Measurements from ENCODE around the gene SHANK2.

The SHANK2 gene

GRCh38 chr11:71222318-71223080 lies 29.9 kb downstream of the SHANK2 start:
- DNase-seq (ENCODE audit: low read depth, low spot score) = no peak

GRCh38 chr11:71221821-71222220 lies 30.6 kb downstream of the SHANK2 start:
- no peak for DNase-seq (ENCODE audit: low read depth, low spot score)

- DNase-seq (ENCODE audit: low read depth, low spot score) = no peak
Measured at GRCh38 chr11:71221201-71221600, 31.2 kb downstream of the SHANK2 start.

GRCh38 chr11:71218789-71219499 lies 33.4 kb downstream of the SHANK2 start:
- DNase-seq (ENCODE audit: low read depth, low spot score) = no peak

GRCh38 chr11:71215425-71215965 lies 36.9 kb downstream of the SHANK2 start:
- DNase-seq (ENCODE audit: low read depth, low spot score) = no peak

GRCh38 chr11:71214553-71215424 lies 37.6 kb downstream of the SHANK2 start:
- DNase-seq (ENCODE audit: low read depth, low spot score) = no peak

- DNase-seq (ENCODE audit: low read depth, low spot score) = no peak
Measured at GRCh38 chr11:71213696-71214552, 38.5 kb downstream of the SHANK2 start.

- no peak for DNase-seq (ENCODE audit: low read depth, low spot score)
Measured at GRCh38 chr11:71212871-71213559, 39.4 kb downstream of the SHANK2 start.

- DNase-seq (ENCODE audit: low read depth, low spot score) = no peak
Measured at GRCh38 chr11:71211631-71212030, 40.7 kb downstream of the SHANK2 start.

GRCh38 chr11:71210861-71211260 lies 41.5 kb downstream of the SHANK2 start:
- no peak for DNase-seq (ENCODE audit: low read depth, low spot score)

GRCh38 chr11:71209656-71210055 lies 42.7 kb downstream of the SHANK2 start:
- no peak for DNase-seq (ENCODE audit: low read depth, low spot score)

- DNase-seq (ENCODE audit: low read depth, low spot score) = no peak
Measured at GRCh38 chr11:71209181-71209580, 43.2 kb downstream of the SHANK2 start.

- DNase-seq (ENCODE audit: low read depth, low spot score) = no peak
Measured at GRCh38 chr11:71208011-71208774, 44.2 kb downstream of the SHANK2 start.

- DNase-seq (ENCODE audit: low read depth, low spot score) = no peak
Measured at GRCh38 chr11:71207563-71207962, 44.8 kb downstream of the SHANK2 start.

- no peak for DNase-seq (ENCODE audit: low read depth, low spot score)
Measured at GRCh38 chr11:71206186-71206585, 46.2 kb downstream of the SHANK2 start.

- DNase-seq (ENCODE audit: low read depth, low spot score) = no peak
Measured at GRCh38 chr11:71204748-71205664, 47.4 kb downstream of the SHANK2 start.

GRCh38 chr11:71204294-71204693 lies 48.1 kb downstream of the SHANK2 start:
- DNase-seq (ENCODE audit: low read depth, low spot score) = no peak

- DNase-seq (ENCODE audit: low read depth, low spot score) = no peak
Measured at GRCh38 chr11:71203681-71204080, 48.7 kb downstream of the SHANK2 start.

Data from activated CD4-positive, CD25-positive, alpha-beta regulatory T cell treated with anti-CD3 and anti-CD28 coated beads, Interleukin-2, amount 50 U/mL, for 16 hours (primary cell).